A673 (cell line): ENCODE results near the gene MRPL9. TPM values are rescaled to one million over a fixed set of nuclear protein-coding genes. Genes with fewer than 3 reads are reported as not detected.

Experiments used
- BruUV-seq: library from RNA; stranded (reverse); fragments of 400-500 nt; replicated peaks from 2 replicates; lab custom pipeline; 2021; lab: Mats Ljungman, UMichigan
- CTCF ChIA-PET: fragments of 300-600 bp; sonication (Branson Sonifier 250); formaldehyde crosslinking; loops from one replicate; lab custom pipeline; 2022; ENCODE audit warnings: antibody characterized with exemption; lab: Charles Lee
- POLR2A ChIA-PET: fragments of 300-600 bp; sonication (Branson Sonifier 250); formaldehyde crosslinking; loops from one replicate; lab custom pipeline; 2022; ENCODE audit warnings: antibody characterized with exemption; ENCODE audit not compliant: low non-redundant PET; lab: Charles Lee
- DNase-seq: peaks from one replicate; pipeline ENCODE4 v3.0.0-alpha.2; 2015; ENCODE audit warnings: low spot score
- H3K27ac ChIP-seq: fragments of 200-600 bp; sonication (generic); 2 replicates; pipeline ENCODE4 v1.5.1; 2016; ENCODE audit warnings: mixed run types, low read depth, mild to moderate bottlenecking, mixed read lengths, antibody characterized with exemption, low read length; ENCODE audit not compliant: poor library complexity, severe bottlenecking
- H3K27me3 ChIP-seq: fragments of 200-600 bp; sonication (generic); replicated peaks from 2 replicates; pipeline ENCODE4 v1.6.1; 2017; ENCODE audit warnings: mixed run types, low read depth, mild to moderate bottlenecking, mixed read lengths, antibody characterized with exemption, low read length; ENCODE audit not compliant: insufficient read depth, poor library complexity
- H3K36me3 ChIP-seq: fragments of 200-600 bp; sonication (generic); 2 replicates; pipeline ENCODE4 v1.6.1; 2016; ENCODE audit warnings: mixed run types, mild to moderate bottlenecking, mixed read lengths, antibody characterized with exemption, low read length; ENCODE audit not compliant: insufficient read depth, poor library complexity, severe bottlenecking
- H3K4me1 ChIP-seq: fragments of 200-600 bp; sonication (generic); 2 replicates; pipeline ENCODE4 v1.6.1; 2017; ENCODE audit warnings: mixed run types, mild to moderate bottlenecking, mixed read lengths, antibody characterized with exemption, low read length; ENCODE audit not compliant: insufficient read depth, poor library complexity, severe bottlenecking
- H3K4me3 ChIP-seq: fragments of 200-600 bp; sonication (generic); 2 replicates; pipeline ENCODE4 v1.5.1; 2016; ENCODE audit warnings: low read depth, mixed run types, mild to moderate bottlenecking, mixed read lengths, low read length; ENCODE audit not compliant: poor library complexity, severe bottlenecking
- H3K9me3 ChIP-seq: fragments of 200-600 bp; sonication (generic); 2 replicates; pipeline ENCODE4 v1.6.1; 2016; ENCODE audit warnings: mixed run types, low read depth, mild to moderate bottlenecking, mixed read lengths, antibody characterized with exemption, low read length; ENCODE audit not compliant: poor library complexity, severe bottlenecking
- EZH2 ChIP-seq: fragments of 200-600 bp; sonication (generic); IDR thresholded peaks from 2 replicates; pipeline ENCODE4 v1.6.1; 2017; ENCODE audit warnings: borderline replicate concordance, low read depth, mild to moderate bottlenecking, mixed read lengths, antibody characterized with exemption, low read length; ENCODE audit not compliant: poor library complexity, severe bottlenecking
- intact Hi-C: fragments of 100-400 bp; cut with micrococcal nuclease; formaldehyde crosslinking; loops from one replicate; pipeline ENCODE4 v1.10.0; 2022; ENCODE audit not compliant: unreplicated experiment
- total RNA-seq: library from RNA; stranded (reverse); gene quantifications from 2 replicates; pipeline ENCODE4 v1.2.3, GENCODE V29; 2021
- TF ChIP-seq, protein P1 (sequence below): fragments of 300-800, 200-600 bp; sonication (generic); conservative IDR thresholded peaks from 2 replicates; pipeline ENCODE4 v1.5.1; 2017; ENCODE audit warnings: low read depth, mild to moderate bottlenecking, antibody characterized with exemption, low read length, moderate library complexity, mixed read lengths

The MRPL9 gene
- total RNA-seq, 1 experiment from 2014 or later = 143 TPM

DNA sequence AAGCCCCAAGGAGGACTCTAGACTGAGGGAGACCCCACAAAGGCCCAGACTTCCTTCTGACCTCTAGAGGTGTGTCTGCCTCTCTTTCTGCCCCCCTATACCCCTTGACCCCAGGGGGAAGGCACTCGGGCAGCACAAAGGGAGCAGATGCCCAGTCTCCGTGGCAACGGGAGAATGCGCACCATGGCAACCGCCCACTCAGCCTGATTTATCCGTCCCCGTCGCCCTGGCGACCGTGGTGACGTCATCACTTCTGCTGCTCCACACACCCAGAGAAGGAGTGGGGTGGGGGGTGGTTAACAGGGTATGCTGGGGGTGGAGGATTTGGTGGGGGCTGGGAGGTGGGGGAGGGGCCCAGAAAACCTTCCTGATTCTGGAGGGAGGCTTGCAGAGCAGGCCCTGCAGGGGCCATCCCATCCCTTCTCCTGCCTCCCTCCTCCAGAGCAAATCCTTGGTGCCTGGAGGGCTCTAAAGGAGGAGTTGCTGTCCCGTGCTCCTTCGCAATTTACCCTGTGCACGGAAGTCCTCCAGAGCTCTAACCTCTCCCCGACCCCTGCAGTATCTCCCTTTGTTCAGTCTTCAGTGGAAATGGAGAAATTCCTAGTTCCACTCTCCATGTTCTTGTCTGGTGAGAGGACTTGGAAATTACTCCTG, 53.0 kb downstream of the MRPL9 start:
- Histone ChIP-seq H3K9me3 (no peaks in the 10 kb centered on the region), H3K4me1 (no peaks in the 10 kb centered on the region), H3K4me3 (no peak overlapping the region), H3K27me3 (peaks cover 21% of the 10 kb centered on the region), H3K36me3 (no peaks in the 10 kb centered on the region), H3K27ac (no peak overlapping the region)
- POLR2A ChIA-PET = no interaction called here
- CTCF ChIA-PET = no interaction called here
- DNase-seq = peak; percentile 71
- no TSS peak for BruUV-seq
- TF ChIP-seq EZH2 = no peak
- TF ChIP-seq, protein P1, sequence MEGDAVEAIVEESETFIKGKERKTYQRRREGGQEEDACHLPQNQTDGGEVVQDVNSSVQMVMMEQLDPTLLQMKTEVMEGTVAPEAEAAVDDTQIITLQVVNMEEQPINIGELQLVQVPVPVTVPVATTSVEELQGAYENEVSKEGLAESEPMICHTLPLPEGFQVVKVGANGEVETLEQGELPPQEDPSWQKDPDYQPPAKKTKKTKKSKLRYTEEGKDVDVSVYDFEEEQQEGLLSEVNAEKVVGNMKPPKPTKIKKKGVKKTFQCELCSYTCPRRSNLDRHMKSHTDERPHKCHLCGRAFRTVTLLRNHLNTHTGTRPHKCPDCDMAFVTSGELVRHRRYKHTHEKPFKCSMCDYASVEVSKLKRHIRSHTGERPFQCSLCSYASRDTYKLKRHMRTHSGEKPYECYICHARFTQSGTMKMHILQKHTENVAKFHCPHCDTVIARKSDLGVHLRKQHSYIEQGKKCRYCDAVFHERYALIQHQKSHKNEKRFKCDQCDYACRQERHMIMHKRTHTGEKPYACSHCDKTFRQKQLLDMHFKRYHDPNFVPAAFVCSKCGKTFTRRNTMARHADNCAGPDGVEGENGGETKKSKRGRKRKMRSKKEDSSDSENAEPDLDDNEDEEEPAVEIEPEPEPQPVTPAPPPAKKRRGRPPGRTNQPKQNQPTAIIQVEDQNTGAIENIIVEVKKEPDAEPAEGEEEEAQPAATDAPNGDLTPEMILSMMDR = no peak
- intact Hi-C loops = no loop called here

Other genes starting within 250 kb of the MRPL9 start
- gene TUFT1, start 223.2 kb downstream of the MRPL9 start, total RNA-seq = 2.6 and 4.4 TPM in 2 replicates
- 45.9 and 46.7 TPM in 2 replicates for gene SNX27, start 151.4 kb downstream of the MRPL9 start, total RNA-seq
- gene CELF3, start 46.7 kb downstream of the MRPL9 start, total RNA-seq = 0.15 TPM in 1 of 2 replicates, not detected in the other
- gene RIIAD1, start 42.0 kb downstream of the MRPL9 start, total RNA-seq = not detected in 2 replicates
- 2.1 and 3.2 TPM in 2 replicates for gene TDRKH, start 27.0 kb upstream of the MRPL9 start, total RNA-seq
- not detected in 2 replicates for gene LINGO4, start 41.9 kb upstream of the MRPL9 start, total RNA-seq
- gene RORC, start 68.3 kb upstream of the MRPL9 start, total RNA-seq = not detected in 2 replicates
- not detected in 2 replicates for gene C2CD4D, start 76.3 kb upstream of the MRPL9 start, total RNA-seq
- not detected in 2 replicates for gene THEM5, start 90.2 kb upstream of the MRPL9 start, total RNA-seq
- gene THEM4, start 146.0 kb upstream of the MRPL9 start, total RNA-seq = 1.2 and 3.0 TPM in 2 replicates
- gene S100A10, start 230.4 kb upstream of the MRPL9 start, total RNA-seq = 34.0 and 42.4 TPM in 2 replicates